SK-N-SH treated with all-trans-retinoic acid at 6 μM for 48 hours (cell line): ENCODE measurements around the gene ATR.

Experiments used
- ARNTL ChIP-seq: fragments of 450-650 bp; formaldehyde crosslinking; IDR thresholded peaks from 2 replicates; pipeline ENCODE4 v1.5.0; 2020; ENCODE audit warnings: low read depth, mild to moderate bottlenecking, moderate library complexity, borderline replicate concordance
- CSDC2 ChIP-seq: fragments of 250-450 bp; sonication (Bioruptor Pico); IDR thresholded peaks from 2 replicates; pipeline ENCODE4 v1.5.0; 2020; ENCODE audit warnings: mild to moderate bottlenecking, moderate library complexity
- ESRRG ChIP-seq: fragments of 250-450 bp; sonication (Bioruptor Pico); IDR thresholded peaks from 2 replicates; pipeline ENCODE4 v1.6.1; 2021; ENCODE audit warnings: mild to moderate bottlenecking
- OSR1 ChIP-seq: fragments of 250-450 bp; sonication (Bioruptor Pico); IDR thresholded peaks from 2 replicates; pipeline ENCODE4 v1.8.0; 2022; ENCODE audit warnings: moderate library complexity, mild to moderate bottlenecking, inconsistent platforms
- PATZ1 ChIP-seq: fragments of 250-450 bp; sonication (Bioruptor Pico); IDR thresholded peaks from 2 replicates; pipeline ENCODE4 v1.8.0; 2020; ENCODE audit warnings: mild to moderate bottlenecking, moderate library complexity, borderline replicate concordance
- POU6F1 ChIP-seq: fragments of 250-450 bp; sonication (Bioruptor Pico); IDR thresholded peaks from 2 replicates; pipeline ENCODE4 v1.8.0; 2021; ENCODE audit warnings: low read depth, mild to moderate bottlenecking, moderate library complexity, borderline replicate concordance
- PPARA ChIP-seq: fragments of 250-450 bp; sonication (Bioruptor Pico); IDR thresholded peaks from 2 replicates; pipeline ENCODE4 v1.5.0; 2020; ENCODE audit warnings: mild to moderate bottlenecking, borderline replicate concordance
- RARB ChIP-seq: fragments of 250-450 bp; sonication (Bioruptor Pico); IDR thresholded peaks from 2 replicates; pipeline ENCODE4 v1.8.0; 2021; ENCODE audit warnings: mild to moderate bottlenecking, moderate library complexity
- TCF4 ChIP-seq: fragments of 250-450 bp; sonication (Bioruptor Pico); IDR thresholded peaks from 2 replicates; pipeline ENCODE4 v1.8.0; 2021; ENCODE audit warnings: mild to moderate bottlenecking, moderate library complexity, borderline replicate concordance
- TSHZ2 ChIP-seq: fragments of 250-450 bp; sonication (Bioruptor Pico); IDR thresholded peaks from 2 replicates; pipeline ENCODE4 v1.5.0; 2020; ENCODE audit warnings: mild to moderate bottlenecking, moderate library complexity
- ZC3H10 ChIP-seq: fragments of 250-450 bp; sonication (Bioruptor Pico); IDR thresholded peaks from 2 replicates; pipeline ENCODE4 v1.5.1; 2021; ENCODE audit warnings: mild to moderate bottlenecking, moderate library complexity
- ZFP3 ChIP-seq: fragments of 250-450 bp; sonication (Bioruptor Pico); IDR thresholded peaks from 2 replicates; pipeline ENCODE4 v1.5.0; 2020; ENCODE audit warnings: mild to moderate bottlenecking, moderate library complexity
- ZFP30 ChIP-seq: fragments of 450-650 bp; formaldehyde crosslinking; IDR thresholded peaks from 2 replicates; pipeline ENCODE4 v1.5.0; 2022; ENCODE audit warnings: mild to moderate bottlenecking, moderate library complexity
- ZNF8 ChIP-seq: fragments of 450-650 bp; formaldehyde crosslinking; IDR thresholded peaks from 2 replicates; pipeline ENCODE4 v1.5.0; 2020; ENCODE audit warnings: mild to moderate bottlenecking, moderate library complexity

GRCh38 chr3:142601713-142602112, 23.2 kb upstream of the ATR start:
- no peak for TF ChIP-seq ESRRG
- TF ChIP-seq POU6F1 = no peak
- TF ChIP-seq PATZ1 (CRISPR knock-in tag) = no peak
- TF ChIP-seq ARNTL (CRISPR knock-in tag) = no peak
- no peak for TF ChIP-seq RARB (CRISPR knock-in tag)
- no peak for TF ChIP-seq CSDC2 (CRISPR knock-in tag)
- TF ChIP-seq TCF4 (CRISPR knock-in tag) = no peak
- TF ChIP-seq ZFP3 (CRISPR knock-in tag) = no peak
- TF ChIP-seq ZFP30 (CRISPR knock-in tag) = no peak
- TF ChIP-seq ZNF8 = no peak
- TF ChIP-seq ZC3H10 = no peak
- TF ChIP-seq TSHZ2 (CRISPR knock-in tag) = no peak
- TF ChIP-seq PPARA = no peak
- no peak for TF ChIP-seq OSR1 (CRISPR knock-in tag)
